ENCODE measurements around the gene SYNJ2.

SYNJ2 gene

DNA sequence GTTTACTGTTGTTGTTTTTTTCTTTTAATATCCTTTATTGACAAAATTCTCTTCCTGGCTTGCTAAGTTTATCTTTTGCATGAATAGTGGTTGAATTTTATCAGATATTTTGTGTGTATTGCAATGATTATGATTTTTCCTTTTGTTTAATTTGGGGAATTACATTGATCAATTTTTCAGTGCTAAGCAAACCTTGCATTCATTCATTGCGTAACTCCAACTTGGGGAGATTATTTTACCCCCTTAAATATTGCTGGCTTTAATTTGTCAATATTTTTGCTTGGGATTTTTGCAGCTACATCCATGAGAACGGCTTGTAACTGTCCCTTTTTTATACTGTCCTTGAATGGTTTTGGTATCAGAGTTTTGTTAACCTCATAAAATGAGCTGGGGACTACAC lies 123.0 kb downstream of the SYNJ2 start:
- DNase-seq (ENCODE audit: insufficient read length, low spot score) (no peak), FAIRE-seq (no peak)

DNA sequence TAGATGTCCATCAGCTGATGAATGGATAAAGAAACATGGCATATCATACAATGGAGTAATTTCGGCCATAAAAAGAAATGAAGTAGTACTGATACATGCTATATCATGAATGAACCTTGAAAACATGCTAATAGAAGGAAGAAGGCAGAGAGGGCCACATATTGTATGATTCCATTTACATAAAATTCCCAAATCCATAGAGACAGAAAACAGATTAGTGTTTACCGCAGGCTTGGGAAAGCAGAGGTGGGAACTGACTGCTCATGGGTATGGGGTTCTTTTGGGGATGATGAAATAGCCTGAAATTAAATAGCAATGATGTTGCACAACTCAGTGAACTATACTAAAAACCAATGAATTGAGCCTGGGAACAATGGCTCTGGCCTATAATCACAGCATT lies 128.1 kb downstream of the SYNJ2 start:
- FAIRE-seq (no peak), DNase-seq (ENCODE audit: insufficient read length, low spot score) (no peak)

DNA sequence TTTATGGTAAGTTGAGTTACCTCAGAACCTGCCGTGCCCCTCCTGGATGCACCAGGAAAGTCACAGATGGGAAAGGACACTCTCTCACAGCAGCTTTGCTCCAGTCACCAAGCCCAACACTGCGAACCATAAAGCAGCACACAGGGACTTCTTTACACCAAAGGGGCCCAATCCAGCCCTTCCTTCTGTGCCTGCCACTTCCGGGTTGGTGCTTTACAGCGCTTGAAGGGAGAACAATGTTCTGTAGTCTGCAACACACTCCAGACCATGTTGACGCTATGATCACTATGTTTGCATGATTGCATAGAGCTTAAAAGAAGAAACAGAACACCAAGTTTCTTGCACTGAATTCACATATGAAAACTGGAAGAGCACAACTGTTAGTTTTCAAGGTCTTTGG lies 129.3 kb downstream of the SYNJ2 start:
- DNase-seq (ENCODE audit: insufficient read length, low spot score) = no peak

DNA sequence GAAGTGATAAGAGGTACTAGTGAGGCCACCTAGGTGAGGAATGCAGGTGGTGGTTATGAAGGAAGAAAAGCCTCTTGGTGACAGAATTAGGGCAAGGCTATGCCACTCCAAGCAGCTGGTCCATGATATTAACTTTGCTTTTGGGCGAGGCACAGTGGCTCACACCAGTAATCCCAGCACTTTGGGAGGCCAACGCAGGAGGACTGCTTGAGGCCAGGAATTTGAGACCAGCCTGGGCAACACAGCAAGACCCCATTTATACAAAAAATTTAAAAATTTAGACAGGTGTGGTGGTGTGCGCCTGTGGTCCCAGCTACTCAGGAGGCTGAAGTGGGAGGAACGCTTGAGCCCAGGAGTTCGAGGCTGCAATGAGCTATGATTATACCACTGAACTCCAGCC lies 130.3 kb downstream of the SYNJ2 start:
- DNase-seq (ENCODE audit: insufficient read length, low spot score) (no peak), FAIRE-seq (no peak)

More for the DNA sequence above, 129.3 kb downstream of the SYNJ2 start:
- FAIRE-seq = peak; percentile 58

DNA sequence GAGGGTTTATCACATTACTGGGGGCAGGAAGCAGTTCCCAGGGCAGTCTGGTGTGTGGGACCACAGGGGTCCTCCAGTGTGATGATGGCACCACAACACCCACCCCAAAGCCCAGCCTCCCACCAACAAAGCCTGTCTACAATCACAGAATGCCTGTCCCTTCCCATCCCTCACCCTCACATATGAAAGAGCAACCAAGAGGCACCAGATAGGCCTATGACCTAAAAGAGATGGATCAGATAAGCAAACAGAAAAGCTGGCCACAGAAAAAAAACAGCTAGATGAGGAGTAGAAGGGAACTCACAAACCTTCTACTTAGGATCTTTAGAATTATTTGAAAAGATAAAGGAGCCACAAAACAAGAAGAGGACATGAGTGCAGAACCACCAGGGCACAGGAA lies 132.1 kb downstream of the SYNJ2 start:
- FAIRE-seq (no peak), DNase-seq (ENCODE audit: insufficient read length, low spot score) (no peak)

DNA sequence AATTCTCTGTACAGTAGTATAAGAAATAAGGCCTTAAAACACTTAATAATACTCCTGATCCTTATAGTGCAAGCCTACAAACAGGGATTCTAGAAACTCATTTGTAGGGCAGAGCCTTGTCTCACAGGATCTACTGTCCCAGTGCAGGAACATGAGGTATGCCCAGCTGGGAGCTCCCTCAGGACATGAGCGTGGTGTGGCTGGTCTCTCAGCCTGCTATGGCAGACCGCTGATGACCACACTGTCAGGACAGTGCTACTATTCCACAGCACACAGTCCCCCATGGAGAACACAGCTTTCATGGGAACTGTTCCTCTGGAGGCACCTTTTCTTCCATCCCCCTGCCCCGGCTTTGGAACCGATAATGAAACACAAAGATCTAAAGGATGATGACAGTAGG lies 133.4 kb downstream of the SYNJ2 start:
- FAIRE-seq (no peak), DNase-seq (ENCODE audit: insufficient read length, low spot score) (no peak)

DNA sequence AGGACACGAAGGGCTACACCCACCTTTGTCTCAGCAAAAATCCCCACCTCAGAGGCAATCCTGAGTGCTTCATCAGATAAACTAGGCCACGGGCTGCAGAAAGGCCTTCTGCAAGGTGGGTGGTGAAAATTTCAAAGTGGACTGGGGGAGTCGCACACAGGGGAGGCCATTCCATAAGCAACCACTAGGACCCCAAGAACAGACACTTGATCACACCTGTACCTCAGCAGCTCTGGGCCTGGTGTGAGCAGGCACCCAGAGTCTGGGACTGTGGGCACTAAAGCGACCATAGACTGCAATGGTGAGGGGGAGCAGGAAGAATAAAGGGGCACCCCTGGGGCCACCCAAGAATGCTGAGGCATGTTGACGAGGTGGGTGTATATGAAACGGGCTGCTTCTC lies 133.8 kb downstream of the SYNJ2 start:
- FAIRE-seq (no peak), DNase-seq (ENCODE audit: insufficient read length, low spot score) (no peak)

DNA sequence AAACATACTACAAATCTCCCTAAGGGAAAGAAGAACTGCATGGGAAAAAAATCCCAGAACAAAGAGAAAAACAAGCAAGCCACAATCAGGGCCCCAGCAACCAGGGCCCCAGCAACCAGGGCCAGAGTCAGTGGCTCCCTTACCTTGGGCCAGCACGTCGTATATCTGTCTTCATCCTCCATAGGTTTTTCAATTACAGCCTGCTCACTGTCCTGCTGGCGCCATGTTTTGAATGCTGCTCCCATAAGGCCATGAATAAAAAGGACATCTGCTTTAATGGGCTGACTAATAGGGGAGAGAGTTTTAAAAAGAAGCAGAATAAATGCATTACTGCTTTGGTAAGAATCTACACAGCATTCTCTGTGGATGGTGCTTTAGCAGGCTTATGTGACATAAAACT lies 137.2 kb downstream of the SYNJ2 start:
- FAIRE-seq = no peak

DNA sequence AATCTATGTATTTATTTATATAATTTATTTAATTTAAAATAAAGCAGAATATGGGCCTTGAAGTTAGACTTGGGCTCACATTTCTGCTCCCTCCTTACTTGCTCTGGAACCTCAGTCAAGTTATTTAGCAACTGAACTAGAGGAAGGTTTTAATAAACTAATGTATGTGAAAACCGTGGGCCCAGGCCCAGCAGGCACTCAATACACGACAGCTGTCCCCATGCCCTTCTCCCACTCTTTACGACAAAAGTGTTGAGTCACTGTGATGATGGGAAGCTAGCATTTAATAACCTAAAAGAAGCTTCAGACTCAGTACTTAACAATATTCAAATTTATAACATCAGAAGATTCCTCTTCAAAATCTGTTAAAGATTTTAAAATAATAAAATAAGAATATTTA lies 139.7 kb downstream of the SYNJ2 start:
- FAIRE-seq = no peak
- DNase-seq (ENCODE audit: insufficient read length, low spot score) = no peak

More for the DNA sequence above, 137.2 kb downstream of the SYNJ2 start:
- no peak for DNase-seq (ENCODE audit: insufficient read length, low spot score)

DNA sequence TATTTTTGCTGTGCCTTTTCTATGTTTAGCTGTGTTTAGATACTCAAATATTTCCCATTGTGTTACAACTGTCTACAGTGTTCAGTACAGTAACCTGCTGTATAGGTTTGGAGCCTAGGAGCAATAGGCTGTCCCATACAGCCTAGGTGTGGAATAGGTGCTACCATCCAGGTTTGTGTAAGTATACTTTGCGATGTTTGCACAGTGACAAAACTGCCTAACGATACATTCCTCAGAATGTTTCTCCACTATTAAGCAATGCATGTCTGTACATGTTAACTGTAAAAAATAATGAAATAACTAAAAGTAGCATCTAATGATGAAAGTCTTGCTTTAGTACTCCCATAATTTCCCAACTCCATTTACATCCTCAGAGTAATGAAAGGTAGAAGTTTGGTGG lies 140.4 kb downstream of the SYNJ2 start:
- FAIRE-seq = no peak

DNA sequence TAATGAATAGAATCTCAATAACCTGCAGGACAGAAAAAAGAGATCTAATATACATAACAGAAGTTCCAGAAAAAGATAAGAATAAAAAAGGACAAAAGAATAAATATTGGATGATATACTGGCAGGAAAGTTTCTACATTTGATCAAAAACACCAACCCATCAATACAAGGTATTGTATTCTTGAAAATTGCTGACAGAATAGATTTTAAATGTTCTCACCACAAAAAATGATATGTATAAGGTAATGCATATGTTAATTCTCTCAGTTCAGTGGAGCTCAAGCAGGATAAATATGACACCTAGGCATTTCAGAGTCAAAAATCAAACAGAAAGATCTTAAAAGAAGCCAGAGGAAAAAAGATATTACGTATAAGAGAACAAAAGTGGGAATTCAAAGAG lies 142.6 kb downstream of the SYNJ2 start:
- FAIRE-seq = no peak
- no peak for DNase-seq (ENCODE audit: insufficient read length, low spot score)

More for the DNA sequence above, 140.4 kb downstream of the SYNJ2 start:
- DNase-seq (ENCODE audit: insufficient read length, low spot score) = no peak

DNA sequence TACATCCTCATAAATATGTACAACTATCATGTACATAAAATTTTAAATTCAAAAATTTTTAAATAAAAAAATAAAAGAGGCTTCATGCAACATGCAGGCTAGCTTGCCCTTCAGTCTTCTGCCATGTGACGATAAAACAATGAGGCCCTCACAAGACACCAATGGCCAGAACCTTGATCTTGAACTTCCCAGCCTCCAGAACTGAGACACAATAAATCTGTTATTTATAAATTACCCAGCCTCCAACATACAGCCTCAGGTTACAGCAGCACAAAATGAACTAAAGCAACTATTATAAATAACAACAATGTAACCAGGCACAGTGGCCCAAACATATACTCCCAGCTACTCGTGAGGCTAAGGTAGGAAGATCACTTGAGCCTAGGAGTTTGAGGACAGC lies 143.6 kb downstream of the SYNJ2 start:
- FAIRE-seq (no peak), DNase-seq (ENCODE audit: insufficient read length, low spot score) (no peak)

DNA sequence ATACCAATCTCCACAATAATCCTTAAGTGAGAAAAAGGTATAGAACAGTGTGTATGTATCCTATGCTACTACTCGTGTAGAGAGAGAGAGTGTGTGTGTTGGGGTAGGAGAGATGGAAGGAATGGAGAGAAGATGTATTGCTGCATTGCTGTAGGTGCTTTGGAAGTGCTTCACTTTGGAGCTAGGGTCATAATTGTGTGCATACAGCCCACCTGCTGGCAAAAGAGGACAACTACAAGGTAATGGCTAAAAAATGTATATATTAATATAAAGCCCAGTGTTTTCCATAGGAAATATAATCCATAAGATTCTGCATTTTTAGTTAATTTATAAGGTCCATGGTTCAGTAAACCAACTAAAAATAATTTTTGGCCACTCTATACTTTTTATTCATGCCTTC lies 150.3 kb downstream of the SYNJ2 start:
- peak; percentile 30 for DNase-seq (ENCODE audit: insufficient read length, low spot score)
- peak; percentile 36 for FAIRE-seq

DNA sequence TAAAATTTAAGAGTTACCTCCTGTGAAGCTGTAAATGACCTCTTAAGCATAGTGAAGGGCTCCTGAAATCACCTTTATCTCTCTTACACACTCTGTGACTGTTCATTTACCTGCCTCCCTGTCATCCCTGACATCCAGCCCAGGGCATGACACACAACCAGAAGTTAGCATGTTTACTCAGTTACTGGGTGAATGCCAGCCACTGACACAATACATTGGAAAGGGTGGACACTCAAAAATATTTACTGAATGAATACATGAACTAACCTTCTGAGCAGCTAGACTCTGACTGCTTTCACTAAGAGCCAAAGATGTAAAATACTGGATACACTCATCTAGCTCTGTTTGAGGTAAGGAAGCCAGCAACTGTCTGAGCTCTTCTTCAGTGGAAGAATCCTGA lies 161.1 kb downstream of the SYNJ2 start:
- no peak for FAIRE-seq
- no peak for DNase-seq (ENCODE audit: insufficient read length, low spot score)

DNA sequence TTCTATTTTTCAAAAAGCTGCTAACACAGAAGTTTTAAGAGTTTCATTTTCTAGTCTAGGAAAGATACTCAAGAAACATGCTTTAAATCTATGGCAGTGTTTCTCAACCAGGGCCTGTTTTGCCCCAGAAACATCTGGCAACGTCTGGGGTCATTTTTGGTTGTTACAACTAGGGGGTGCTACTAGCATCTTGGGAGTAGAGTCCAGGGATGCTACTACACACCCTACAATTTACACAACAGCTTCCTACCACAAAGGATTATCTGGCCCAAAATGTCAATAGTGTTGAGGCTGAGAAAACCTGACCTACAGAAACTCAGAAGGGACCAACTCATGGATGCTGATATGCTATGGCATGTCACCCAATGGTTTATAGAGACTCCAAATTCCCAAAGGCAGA lies 162.0 kb downstream of the SYNJ2 start:
- no peak for FAIRE-seq
- no peak for DNase-seq (ENCODE audit: insufficient read length, low spot score)

Measured in HTR-8/SVneo (cell line).